K562 (cell line): Measurements from ENCODE around the gene RASGRP2. TPM values are rescaled to one million over a fixed set of nuclear protein-coding genes. Genes with fewer than 3 reads are reported as not detected.

Source experiments
- ATAC-seq: fragments of 200-7000 bp; cut with Tn5 transposase; 3 replicates; pipeline ENCODE4 v1.9.1; 2020; ENCODE audit warnings: moderate library complexity
- BruUV-seq: library from RNA; stranded (reverse); fragments of 400-500 nt; replicated peaks from 2 replicates; lab custom pipeline; 2021; lab: Mats Ljungman, UMichigan
- CTCF ChIA-PET: fragments of 300-600 bp; formaldehyde crosslinking; extraction: SDS; loops from one replicate; lab custom pipeline; 2021; ENCODE audit warnings: low intra/inter-chr PET ratio; lab: Yijun Ruan, JAX
- POLR2A ChIA-PET: fragments of 300-600, 350-650 bp; sonication (Branson Sonifier 250); formaldehyde crosslinking; extraction: SDS; loops from one replicate; lab custom pipeline; 2021; ENCODE audit warnings: antibody characterized with exemption, inconsistent platforms; lab: Yijun Ruan, JAX
- DNase-seq, 4 experiments: peaks; one replicate each; pipeline versions ENCODE4 v3.0.0 to v3.0.0-alpha.2; 2011 to 2018; ENCODE audit warnings: low spot score in 3 of 4, mixed read lengths in 3 of 4; ENCODE audit errors: extremely low read depth in 1 of 4
- FAIRE-seq: peaks from 2 replicates; lab custom pipeline; 2011; peaks lifted over from hg19 to GRCh38; lab: Jason Lieb, UNC
- H2AFZ ChIP-seq: 2 replicates; pipeline ENCODE4 v1.6.0; 2011; ENCODE audit warnings: low read depth, low read length, control low read depth, inconsistent platforms
- H3K27ac ChIP-seq: fragments of 200-600 bp; 3 replicates; pipeline ENCODE4 v1.8.0; 2011; ENCODE audit warnings: low read depth, mild to moderate bottlenecking, control low read depth, inconsistent platforms, low read length, moderate library complexity, mixed read lengths; ENCODE audit errors: extremely low read depth
- H3K27me3 ChIP-seq, 2 experiments: fragments of 300-600 bp in 1 of 2; 2 replicates in 1 of 2; 3 replicates in 1 of 2; pipeline versions ENCODE4 v1.6.0 to v1.8.0; 2011; ENCODE audit warnings: inconsistent platforms in 2 of 2, low read length in 2 of 2, mild to moderate bottlenecking in 1 of 2, mixed read lengths in 1 of 2, moderate library complexity in 1 of 2; ENCODE audit not compliant: control insufficient read depth in 2 of 2, insufficient read depth in 2 of 2
- H3K36me3 ChIP-seq: fragments of 300-600 bp; 3 replicates; pipeline ENCODE4 v1.8.0; 2011; ENCODE audit warnings: mild to moderate bottlenecking, low read length, inconsistent platforms; ENCODE audit not compliant: control insufficient read depth, insufficient read depth
- H3K4me1 ChIP-seq, 2 experiments: fragments of 200-600 bp in 1 of 2; replicated peaks in 1 of 2; 2 replicates in 1 of 2; 3 replicates in 1 of 2; pipeline versions ENCODE4 v1.5.1 to v1.8.0; 2011; ENCODE audit warnings: inconsistent platforms in 2 of 2, low read length in 2 of 2, mild to moderate bottlenecking in 1 of 2, mixed read lengths in 1 of 2, moderate library complexity in 1 of 2; ENCODE audit not compliant: control insufficient read depth in 2 of 2, insufficient read depth in 2 of 2
- H3K4me2 ChIP-seq: 2 replicates; pipeline ENCODE4 v1.6.1; 2011; ENCODE audit warnings: low read length, control low read depth, inconsistent platforms, mixed read lengths; ENCODE audit not compliant: insufficient read depth
- H3K4me3 ChIP-seq: fragments of 200-600 bp; sonication (generic), shearing (Covaris generic); 2 replicates; pipeline ENCODE4 v1.5.1; 2016; ENCODE audit warnings: control low read depth, inconsistent platforms
- H3K79me2 ChIP-seq: fragments of 200-600 bp; 3 replicates; pipeline ENCODE4 v1.8.0; 2011; ENCODE audit warnings: low read length, inconsistent platforms; ENCODE audit not compliant: control insufficient read depth, insufficient read depth
- H3K9ac ChIP-seq, 2 experiments: 2 replicates each; pipeline versions ENCODE4 v1.6.0 to v1.6.1; 2011; ENCODE audit warnings: low read depth in 2 of 2, low read length in 2 of 2, control low read depth in 1 of 2, inconsistent platforms in 1 of 2, mild to moderate bottlenecking in 1 of 2, mixed read lengths in 1 of 2; ENCODE audit not compliant: insufficient read depth in 1 of 2
- H3K9me1 ChIP-seq: one replicate; pipeline ENCODE4 v1.6.0; 2011; ENCODE audit warnings: inconsistent platforms, mild to moderate bottlenecking, low read length, moderate library complexity; ENCODE audit not compliant: control insufficient read depth, insufficient read depth
- H3K9me3 ChIP-seq: replicated peaks from 2 replicates; pipeline ENCODE4 v1.5.1; 2011; ENCODE audit warnings: low read depth, low read length, inconsistent platforms; ENCODE audit not compliant: control insufficient read depth, insufficient read depth
- H4K20me1 ChIP-seq: replicated peaks from 2 replicates; pipeline ENCODE4 v1.6.1; 2011; ENCODE audit warnings: low read length, inconsistent platforms, mixed read lengths; ENCODE audit not compliant: control insufficient read depth, insufficient read depth
- CXXC5 ChIP-seq: fragments of 250-450 bp; sonication (Bioruptor Pico); IDR thresholded peaks from 2 replicates; pipeline ENCODE4 v1.8.0; 2022; ENCODE audit warnings: inconsistent platforms, mild to moderate bottlenecking, moderate library complexity
- FOXP1 ChIP-seq: sonication (generic); formaldehyde crosslinking; IDR thresholded peaks from 2 replicates; pipeline ENCODE4 v1.8.0; 2022; ENCODE audit warnings: mild to moderate bottlenecking, missing genetic modification reagents
- L3MBTL2 ChIP-seq: fragments of 450-650 bp; IDR thresholded peaks from 2 replicates; pipeline ENCODE4 v1.6.1; 2016; ENCODE audit warnings: mild to moderate bottlenecking, moderate library complexity
- NFE2 ChIP-seq: IDR thresholded peaks from 2 replicates; pipeline ENCODE4 v1.6.1; 2014; ENCODE audit warnings: antibody characterized with exemption, low read depth
- NRF1 ChIP-seq, 2 experiments: fragments of 450-650 bp; IDR thresholded peaks in 1 of 2; conservative IDR thresholded peaks in 1 of 2; 2 replicates each; pipeline ENCODE4 v1.6.1; 2014; ENCODE audit warnings: mild to moderate bottlenecking in 2 of 2
- SMAD4 ChIP-seq: fragments of 250-450 bp; sonication (Bioruptor Pico); conservative IDR thresholded peaks from 2 replicates; pipeline ENCODE4 v1.8.0; 2021; ENCODE audit warnings: inconsistent platforms, mild to moderate bottlenecking, moderate library complexity
- ZNF699 ChIP-seq: fragments of 250-450 bp; sonication (Bioruptor Pico); IDR thresholded peaks from 2 replicates; pipeline ENCODE4 v1.8.0; 2021; ENCODE audit warnings: mild to moderate bottlenecking, moderate library complexity; ENCODE audit not compliant: insufficient replicate concordance
- WGBS: fragments of 100-300 bp; shearing (Covaris generic); methylation state at CpG from one replicate; pipeline ENCODE4 v1.1.6; 2016; ENCODE audit warnings: low coverage, mixed read lengths; ENCODE audit not compliant: insufficient coverage; ENCODE audit errors: missing lambda C conversion rate; 5-methylcytosine and 5-hydroxymethylcytosine counted together
- in situ Hi-C: fragments of 300-500 bp; cut with MboI; formaldehyde crosslinking; loops from 4 replicates; pipeline ENCODE4 v1.15.0; 2018; ENCODE audit warnings: inconsistent platforms, mixed read lengths
- intact Hi-C: fragments of 100-400 bp; cut with micrococcal nuclease; formaldehyde crosslinking; loops from 2 replicates; pipeline ENCODE4 v1.14.2; 2022
- polyA plus RNA-seq, 8 experiments: library from polyadenylated mRNA; depleted of rRNA in 4 of 8; stranded (reverse) in 5 of 8; unstranded in 3 of 8; fragments of >200 nt; fragmentation: Nextera tagmentation in 2 of 8; fragmentation: Illumina TruSeq in 1 of 8; extraction: Ambion mirVana in 2 of 8; extraction: Trizol in 1 of 8; gene quantifications; 2 replicates each; pipeline versions ENCODE4 v1.2.1 to v1.2.3, GENCODE V29; 2011 to 2014; ENCODE audit warnings: inconsistent platforms in 1 of 8, missing spikeins in 1 of 8
- total RNA-seq, 7 experiments: library from RNA; depleted of rRNA in 6 of 7; stranded (reverse); fragments of >200 nt in 6 of 7; fragmentation: Illumina TruSeq in 2 of 7; extraction: Trizol in 2 of 7; gene quantifications; 2 replicates each; pipeline versions ENCODE4 v1.2.1 to v1.2.3, GENCODE V29; 2011 to 2021; ENCODE audit warnings: low replicate concordance in 1 of 7
- TF ChIP-seq, protein P1 (sequence below), 3 experiments: fragments of 200-800 bp in 1 of 3; sonication (Bioruptor generic) in 1 of 3; sonication (generic) in 1 of 3; formaldehyde crosslinking in 1 of 3; IDR thresholded peaks; 2 replicates each; pipeline versions ENCODE4 v1.6.1 to v1.8.0; 2016 to 2022; ENCODE audit warnings: mild to moderate bottlenecking in 2 of 3, missing compliant biosample characterization in 2 of 3, missing genetic modification characterization in 2 of 3, missing genetic modification reagents in 1 of 3

RASGRP2 gene
- total and polyA plus RNA-seq, 9 of the 15 experiments (the other 6 are each of a cell fraction or from before 2014, with no cell fraction given): 0.87 to 22.7 (median 5.5) TPM

DNA sequence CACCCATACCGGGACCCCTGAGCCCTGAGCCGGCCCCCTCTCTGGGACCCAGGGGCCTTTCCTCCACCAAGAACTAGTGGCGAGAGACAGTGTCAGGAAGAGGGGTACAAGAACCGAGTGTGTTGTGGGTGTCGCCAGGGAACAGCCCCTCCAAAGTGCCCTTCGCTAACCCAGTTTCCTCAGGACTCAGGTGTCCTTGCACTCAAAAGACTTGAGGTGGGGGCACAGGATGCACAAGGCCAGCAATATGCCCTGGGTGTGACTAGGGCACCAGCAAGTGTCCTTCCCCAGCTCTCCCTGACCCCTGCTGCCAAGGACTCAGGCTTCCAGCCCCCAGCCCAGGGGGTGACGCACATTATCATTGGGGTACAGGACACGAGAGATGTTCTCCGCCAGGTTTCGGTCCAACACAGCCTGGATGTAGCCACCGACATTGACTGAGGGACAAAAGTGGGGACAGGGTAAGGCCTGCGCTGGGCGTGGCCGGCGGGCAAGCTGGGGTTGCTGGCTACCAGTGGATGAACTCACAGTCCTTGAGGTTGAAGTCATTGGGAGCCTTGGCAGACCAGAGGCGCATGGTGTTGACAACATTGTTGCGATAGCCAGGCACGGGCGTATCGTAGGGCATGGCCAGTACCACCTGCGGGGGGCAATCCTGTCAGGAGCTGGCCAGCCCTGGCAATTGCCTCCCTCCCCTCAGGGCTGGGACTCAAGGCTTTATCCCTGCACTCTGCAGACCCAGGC is 11.1 kb upstream of the RASGRP2 start:
- H3K9me3 ChIP-seq: no peaks in the 10 kb centered on the region
- H3K27ac ChIP-seq: no peak overlapping the region
- no peaks in the 10 kb centered on the region for H4K20me1 ChIP-seq
- no peak for ATAC-seq
- ChIA-PET POLR2A (interaction anchor here (0.6 to 1.2 kb wide), 5 partner anchors 8 to 266 kb away, joined by 3 to 5 read pairs (median 3); no protein-coding TSS in a partner anchor), CTCF (no interaction called here)
- TF ChIP-seq FOXP1 (CRISPR knock-in tag) (0 out of 2 replicates have a peak, but pooled peaks have one; percentile 37), NRF1 (conservative IDR thresholded peaks at IDR 0.05 in 1 of 2, IDR thresholded peaks at IDR 0.05 in 1 of 2) (0 out of 4 replicates have a peak, but pooled peaks of 1 of the 2 experiments have one; percentile 3), CXXC5 (0 out of 2 replicates have a peak, but pooled peaks have one; percentile 2), L3MBTL2 (peak; percentile 38; the same call in 1 of the 2 replicates), NFE2 (no peak), ZNF699 (no peak), SMAD4 (CRISPR knock-in tag) (0 out of 2 replicates have a peak, but pooled peaks have one; percentile 15)
- TF ChIP-seq, protein P1, sequence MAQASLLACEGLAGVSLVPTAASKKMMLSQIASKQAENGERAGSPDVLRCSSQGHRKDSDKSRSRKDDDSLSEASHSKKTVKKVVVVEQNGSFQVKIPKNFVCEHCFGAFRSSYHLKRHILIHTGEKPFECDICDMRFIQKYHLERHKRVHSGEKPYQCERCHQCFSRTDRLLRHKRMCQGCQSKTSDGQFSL (CRISPR knock-in tag; IDR thresholded peaks at IDR 0.05): 0 out of 2 replicates have a peak, but pooled peaks have one; percentile 30
- TF ChIP-seq, protein P1 (tag; IDR thresholded peaks at IDR 0.05): no peak
- DNase-seq: no peak
- no peaks in the 10 kb centered on the region for H3K79me2 ChIP-seq
- H3K27me3 ChIP-seq: no peaks in the 10 kb centered on the region
- 80% methylated on average over 20 of the region's 21 CpGs for WGBS
- H2AFZ ChIP-seq: peak overlapping the region; percentile 93
- H3K9me1 ChIP-seq: no peaks in the 10 kb centered on the region
- peak overlapping the region; percentile 48 to 82; a peak in 3 of 4 replicates for H3K9ac ChIP-seq
- no peaks in the 10 kb centered on the region for H3K36me3 ChIP-seq
- no TSS peak for BruUV-seq
- in situ Hi-C loops (no loop called here), intact Hi-C loops (no loop called here)
- H3K4me2 ChIP-seq: peak overlapping the region; percentile 52; the same call in 1 of the 2 replicates
- H3K4me3 ChIP-seq: no peak overlapping the region
- H3K4me1 ChIP-seq: peaks cover 13 to 63% of the 10 kb centered on the region in 2 experiments
- FAIRE-seq: no peak
